Loucy (cell line): ENCODE measurements around the gene CNOT4.

Source experiments
- H2AFZ ChIP-seq: fragments of 200-600 bp; sonication (generic); 2 replicates; pipeline ENCODE4 v1.6.0; 2016; ENCODE audit warnings: antibody characterized with exemption, mild to moderate bottlenecking, low read length, moderate library complexity
- H3F3A ChIP-seq: fragments of 200-600 bp; 2 replicates; pipeline ENCODE4 v1.6.0; 2016; ENCODE audit warnings: antibody characterized with exemption, low read depth, mild to moderate bottlenecking
- H3K27me3 ChIP-seq: fragments of 200-600 bp; sonication (generic); 2 replicates; pipeline ENCODE4 v1.6.1; 2014; ENCODE audit warnings: low read length, mild to moderate bottlenecking; ENCODE audit not compliant: insufficient read depth, poor library complexity, severe bottlenecking
- H3K36me3 ChIP-seq: fragments of 200-600 bp; sonication (generic); 2 replicates; pipeline ENCODE4 v1.6.1; 2016; ENCODE audit warnings: low read length; ENCODE audit not compliant: insufficient read depth
- H3K4me1 ChIP-seq: fragments of 200-600 bp; sonication (generic); 2 replicates; pipeline ENCODE4 v1.5.1; 2014; ENCODE audit warnings: low read length, mild to moderate bottlenecking; ENCODE audit not compliant: insufficient read depth, poor library complexity, severe bottlenecking
- H3K4me2 ChIP-seq: fragments of 200-600 bp; sonication (generic); 2 replicates; pipeline ENCODE4 v1.6.0; 2014; ENCODE audit warnings: antibody characterized with exemption, low read length, low read depth, mild to moderate bottlenecking; ENCODE audit not compliant: poor library complexity, severe bottlenecking
- H3K4me3 ChIP-seq: fragments of 200-600 bp; sonication (generic); 2 replicates; pipeline ENCODE4 v1.5.1; 2014; ENCODE audit warnings: low read length, mild to moderate bottlenecking, mixed read lengths; ENCODE audit not compliant: poor library complexity, severe bottlenecking
- H3K79me2 ChIP-seq: fragments of 200-600 bp; sonication (generic); 2 replicates; pipeline ENCODE4 v1.6.1; 2014; ENCODE audit warnings: low read length; ENCODE audit not compliant: insufficient read depth
- H3K9ac ChIP-seq: fragments of 200-600 bp; sonication (generic); 2 replicates; pipeline ENCODE4 v1.6.0; 2014; ENCODE audit warnings: mild to moderate bottlenecking, low read depth, low read length, moderate library complexity; ENCODE audit not compliant: poor library complexity, severe bottlenecking
- H3K9me2 ChIP-seq: fragments of 200-600 bp; sonication (generic); replicated peaks from 2 replicates; pipeline ENCODE4 v1.6.1; 2016; ENCODE audit warnings: low read depth, low read length, mixed read lengths
- H3K9me3 ChIP-seq: fragments of 200-600 bp; sonication (generic); 2 replicates; pipeline ENCODE4 v1.6.1; 2014; ENCODE audit warnings: mild to moderate bottlenecking, antibody characterized with exemption, low read length, low read depth; ENCODE audit not compliant: insufficient read depth
- H4K20me1 ChIP-seq: fragments of 200-600 bp; sonication (generic); 2 replicates; pipeline ENCODE4 v1.6.0; 2014; ENCODE audit warnings: antibody characterized with exemption, low read length, mild to moderate bottlenecking; ENCODE audit not compliant: insufficient read depth, poor library complexity, severe bottlenecking
- CTCF ChIP-seq: fragments of 200-600 bp; sonication (generic); conservative IDR thresholded peaks from 2 replicates; pipeline ENCODE4 v1.5.1; 2014; ENCODE audit warnings: mild to moderate bottlenecking, antibody characterized with exemption, low read length
- EZH2phosphoT487 ChIP-seq: fragments of 200-600 bp; IDR thresholded peaks from 2 replicates; pipeline ENCODE4 v1.6.1; 2018; ENCODE audit warnings: antibody characterized with exemption, mild to moderate bottlenecking, moderate library complexity, borderline replicate concordance

The CNOT4 gene

GRCh38 chr7:135397689-135398088 is 112.2 kb downstream of the CNOT4 start:
- no peak overlapping the region for H3K4me2 ChIP-seq
- no peaks in the 10 kb centered on the region for H3K4me1 ChIP-seq
- no peaks in the 10 kb centered on the region for H3F3A ChIP-seq

GRCh38 chr7:135392701-135393100 is 117.2 kb downstream of the CNOT4 start:
- peaks cover 17% of the 10 kb centered on the region for H3K36me3 ChIP-seq
- H3K9ac ChIP-seq: no peak overlapping the region
- no peak overlapping the region for H3K4me2 ChIP-seq
- no peak overlapping the region for H2AFZ ChIP-seq
- H4K20me1 ChIP-seq: no peaks in the 10 kb centered on the region
- no peaks in the 10 kb centered on the region for H3K4me1 ChIP-seq
- no peaks in the 10 kb centered on the region for H3K9me3 ChIP-seq
- no peaks in the 10 kb centered on the region for H3F3A ChIP-seq
- H3K4me3 ChIP-seq: no peak overlapping the region
- H3K27me3 ChIP-seq: no peaks in the 10 kb centered on the region
- TF ChIP-seq CTCF (no peak), EZH2phosphoT487 (no peak)
- no peaks in the 10 kb centered on the region for H3K9me2 ChIP-seq
- no peaks in the 10 kb centered on the region for H3K79me2 ChIP-seq

More at GRCh38 chr7:135397689-135398088, 112.2 kb downstream of the CNOT4 start:
- Histone ChIP-seq H3K9me2 (no peaks in the 10 kb centered on the region), H3K4me3 (no peak overlapping the region), H3K79me2 (no peaks in the 10 kb centered on the region), H2AFZ (no peak overlapping the region), H3K9me3 (no peaks in the 10 kb centered on the region), H3K36me3 (peaks cover 17% of the 10 kb centered on the region), H4K20me1 (no peaks in the 10 kb centered on the region), H3K9ac (no peak overlapping the region), H3K27me3 (no peaks in the 10 kb centered on the region)
- TF ChIP-seq EZH2phosphoT487 (no peak), CTCF (no peak)

- no peaks in the 10 kb centered on the region for H3K27me3 ChIP-seq
- no peak for TF ChIP-seq CTCF
- H4K20me1 ChIP-seq: no peaks in the 10 kb centered on the region
- H3K79me2 ChIP-seq: no peaks in the 10 kb centered on the region
- H2AFZ ChIP-seq: no peak overlapping the region
- no peak overlapping the region for H3K9ac ChIP-seq
- H3K9me2 ChIP-seq: no peaks in the 10 kb centered on the region
- H3K36me3 ChIP-seq: peaks cover 17% of the 10 kb centered on the region; the same call in 1 of the 2 replicates
- no peaks in the 10 kb centered on the region for H3K4me1 ChIP-seq
- H3F3A ChIP-seq: no peaks in the 10 kb centered on the region
- H3K4me3 ChIP-seq: no peak overlapping the region
- H3K4me2 ChIP-seq: no peak overlapping the region
- no peaks in the 10 kb centered on the region for H3K9me3 ChIP-seq
These were observed 118.4 kb downstream of the CNOT4 start for GRCh38 chr7:135391514-135391913.
